CD4-positive, alpha-beta T cell treated with Interleukin-2 at 100 ng/mL for 4 hours (primary cell): ENCODE results near the gene HGF.
"Not testable (repeated sequence)": the region's sequence is repeated elsewhere in the genome, so short reads cannot be mapped to it uniquely, and the experiment has no call there.

Experiments used
- DNase-seq: peaks from one replicate; pipeline ENCODE4 v3.0.0-alpha.2; 2020; ENCODE audit warnings: low spot score

HGF gene

DNA sequence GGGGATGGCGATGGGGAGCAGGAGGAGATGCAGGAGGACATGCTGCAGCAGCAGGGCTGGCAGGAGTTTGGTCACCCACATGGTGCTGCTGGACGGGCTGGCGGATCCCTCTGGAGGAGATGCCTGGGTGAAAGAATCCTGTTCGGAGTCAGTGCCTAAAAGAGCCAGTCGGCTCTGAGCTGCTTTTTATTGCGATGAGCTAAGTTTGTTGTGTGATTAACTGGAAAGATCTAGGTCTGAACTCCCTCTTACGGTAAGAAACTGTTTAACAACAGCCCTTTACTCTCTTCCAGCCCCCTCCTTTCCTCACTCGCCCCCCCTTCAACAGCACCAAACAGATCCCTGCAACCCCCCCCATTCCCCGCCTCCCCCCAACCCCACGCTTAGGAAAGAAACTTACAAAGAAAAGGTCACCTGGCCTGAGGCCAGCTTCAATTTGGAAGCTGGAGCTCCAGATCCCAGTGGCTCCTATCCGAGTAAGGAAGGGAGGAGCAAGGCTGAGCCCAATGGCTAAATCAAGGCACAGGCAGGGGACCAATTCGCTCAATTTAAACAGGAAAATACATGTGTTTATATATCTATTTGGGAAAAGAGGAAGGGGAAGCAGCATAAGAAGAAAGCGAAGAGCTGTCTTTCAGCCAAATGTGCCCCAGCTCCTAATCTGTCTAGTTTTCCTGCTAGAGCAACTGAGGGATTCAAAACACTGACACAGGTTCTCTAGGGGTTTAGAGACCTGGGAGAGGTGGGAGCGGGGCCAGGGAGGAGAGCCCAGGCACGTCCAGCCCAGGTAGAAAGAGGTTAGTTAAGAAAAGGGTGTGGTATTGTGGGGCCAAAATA is at the start of gene HGF:
Gene HGF, minus strand, starts transcription at position 157 of the 837 bp plus-strand sequence. Its CDS starts 76 bp downstream, at position 81.
- no peak for DNase-seq

- no peak for DNase-seq
Observed at GRCh38 chr7:81816312-81816711, 46.5 kb upstream of the HGF start.

DNA sequence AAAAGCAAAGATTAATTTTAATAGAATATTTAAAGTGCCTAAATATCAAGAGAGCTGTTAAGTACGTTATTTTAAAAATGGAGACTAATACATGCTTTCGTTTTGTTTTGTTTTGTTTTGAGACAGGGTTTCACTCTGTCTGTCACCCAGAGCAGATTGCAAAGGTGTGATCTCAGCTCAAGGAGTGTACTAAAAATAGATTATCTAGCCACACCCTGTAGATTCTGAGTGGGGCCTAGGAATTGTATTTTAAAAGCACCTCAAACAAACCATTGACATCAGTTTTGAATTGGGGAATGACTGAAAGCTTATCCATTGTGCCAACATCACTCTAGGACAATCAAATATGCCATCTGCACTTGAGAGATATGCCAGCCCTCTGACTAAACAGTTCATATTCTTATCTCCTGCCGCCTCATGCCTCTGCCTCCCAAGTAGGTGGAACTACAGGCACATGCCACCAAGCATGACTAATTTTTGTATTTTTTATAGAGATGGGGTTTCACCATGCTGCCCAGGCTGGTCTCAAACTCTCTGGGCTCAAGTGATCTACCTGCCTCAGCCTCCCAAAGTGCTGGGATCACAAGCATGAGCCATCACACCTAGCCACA is 43.1 kb upstream of the HGF start:
- not testable (repeated sequence) for DNase-seq

DNA sequence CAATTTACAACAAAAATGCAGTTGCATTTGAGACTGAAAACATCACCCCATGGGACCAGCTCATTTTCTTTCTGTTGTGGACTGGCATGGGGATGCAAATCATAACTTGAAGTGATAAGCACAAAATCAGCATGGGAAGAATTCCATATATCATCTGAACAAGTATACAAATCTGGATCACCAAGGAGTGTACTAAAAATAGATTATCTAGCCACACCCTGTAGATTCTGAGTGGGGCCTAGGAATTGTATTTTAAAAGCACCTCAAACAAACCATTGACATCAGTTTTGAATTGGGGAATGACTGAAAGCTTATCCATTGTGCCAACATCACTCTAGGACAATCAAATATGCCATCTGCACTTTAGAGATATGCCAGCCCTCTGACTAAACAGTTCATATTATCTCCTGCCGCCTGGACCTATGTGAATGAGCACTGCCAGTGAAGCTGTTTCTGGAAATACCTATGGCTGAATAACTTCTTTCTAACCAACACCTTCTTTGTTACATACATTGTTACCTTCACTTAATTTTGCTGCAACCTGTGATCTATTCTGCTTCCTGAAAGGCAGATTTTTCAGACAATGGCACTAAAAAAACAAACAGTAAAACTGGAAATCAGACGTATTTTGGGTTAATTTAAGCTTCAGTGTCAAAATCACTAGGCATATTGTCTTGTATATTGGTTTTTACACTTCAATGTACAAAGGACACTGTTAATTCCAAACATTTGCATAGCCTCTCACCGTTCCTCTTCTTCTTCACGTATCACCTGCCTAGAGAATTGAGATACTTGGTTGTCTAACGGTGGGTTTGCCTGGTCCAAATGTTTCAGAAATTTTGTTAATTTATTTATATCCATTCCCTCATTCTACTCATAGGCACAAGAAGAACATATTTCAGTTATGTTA is 42.4 kb upstream of the HGF start:
- no peak for DNase-seq

GRCh38 chr7:81810476-81811155 is 40.8 kb upstream of the HGF start:
- DNase-seq = no peak

GRCh38 chr7:81808310-81808709 is 38.5 kb upstream of the HGF start:
- not testable (repeated sequence) for DNase-seq

DNA sequence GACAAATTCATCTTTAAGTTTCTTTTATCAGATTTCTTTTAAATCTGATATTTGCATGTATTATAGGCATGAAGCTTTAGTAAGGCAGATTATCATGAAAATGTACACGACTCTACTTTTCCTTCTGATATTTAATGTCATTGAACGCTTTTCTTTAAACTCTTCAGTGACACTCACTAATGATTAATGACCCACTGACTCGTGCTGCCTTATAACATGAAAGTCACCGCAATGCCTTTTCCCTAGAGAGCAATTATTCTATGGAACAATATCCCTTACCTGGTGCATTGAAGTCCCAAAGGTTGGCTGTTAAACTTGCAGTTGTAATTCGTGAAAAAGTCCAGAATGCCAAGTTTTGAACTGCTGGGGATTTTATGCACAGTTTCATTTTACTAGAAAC is 33.4 kb upstream of the HGF start:
- no peak for DNase-seq

DNA sequence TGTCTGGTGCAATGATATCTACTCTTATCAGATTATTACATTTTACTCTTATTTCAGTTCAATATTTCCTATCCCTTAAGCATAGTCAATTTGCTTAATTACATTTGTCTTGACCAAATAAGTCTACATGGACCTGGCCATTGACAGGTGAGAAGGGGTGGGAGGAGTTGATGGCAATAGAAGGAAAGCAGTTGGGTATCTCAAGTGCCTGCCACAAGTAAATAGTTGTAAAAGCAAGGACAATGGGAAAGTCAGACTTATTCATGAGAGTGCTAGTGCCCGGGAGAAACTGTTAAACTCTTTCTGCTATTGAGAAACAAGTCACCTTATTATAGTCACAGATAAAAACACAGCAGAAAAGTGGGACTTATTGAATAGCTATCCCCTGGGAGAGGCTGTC is 32.4 kb upstream of the HGF start:
- DNase-seq = no peak

- DNase-seq = no peak
Observed at GRCh38 chr7:81801532-81801931, 31.7 kb upstream of the HGF start.

GRCh38 chr7:81791568-81792518 is 22.0 kb upstream of the HGF start:
- no peak for DNase-seq

GRCh38 chr7:81790686-81791085 is 20.8 kb upstream of the HGF start:
- DNase-seq = no peak

DNA sequence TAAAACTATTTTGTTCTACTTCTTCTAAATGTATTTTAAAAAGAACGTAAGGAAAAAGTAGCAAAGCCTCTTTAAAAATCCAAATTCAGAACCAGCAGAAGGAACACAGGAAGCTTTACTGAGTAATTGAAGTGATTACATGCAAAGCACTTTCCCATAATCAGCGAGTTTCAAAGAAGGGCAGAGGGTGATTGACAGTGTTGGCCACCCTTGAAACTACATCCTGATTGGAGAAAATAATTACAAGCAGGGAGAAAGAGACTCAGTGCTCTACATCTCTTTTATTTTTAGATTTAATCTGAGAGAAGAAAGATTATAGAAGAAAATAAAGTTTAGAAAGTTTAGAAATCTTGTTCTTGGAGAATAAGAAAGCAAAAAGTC is 20.3 kb upstream of the HGF start:
- no peak for DNase-seq

- no peak for DNase-seq
Observed at GRCh38 chr7:81789406-81790119, 19.7 kb upstream of the HGF start.

GRCh38 chr7:81788246-81788645 is 18.4 kb upstream of the HGF start:
- no peak for DNase-seq

DNA sequence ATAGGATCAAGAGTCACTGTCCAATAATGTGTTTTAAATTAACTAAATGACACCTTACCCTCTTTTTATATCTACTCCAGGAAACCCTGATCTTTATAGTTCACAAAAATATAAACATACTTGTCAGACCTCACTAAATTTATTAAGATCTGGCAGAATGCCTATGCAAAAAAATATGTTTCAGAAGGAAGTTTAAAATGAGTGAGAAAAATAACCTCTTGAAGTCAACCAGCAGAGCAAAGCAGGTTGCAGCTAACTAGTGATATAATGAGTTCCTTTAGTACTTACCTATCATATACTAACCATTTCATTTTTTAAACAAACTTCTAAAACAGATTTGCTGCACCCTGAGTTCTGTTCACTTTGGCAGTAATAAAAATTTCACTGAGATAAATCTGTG is 14.0 kb upstream of the HGF start:
- no peak for DNase-seq

GRCh38 chr7:81780914-81781693 is 11.3 kb upstream of the HGF start:
- DNase-seq = no peak

- DNase-seq = no peak
Observed at GRCh38 chr7:81779706-81780105, 9.9 kb upstream of the HGF start.

- no peak for DNase-seq
Observed at GRCh38 chr7:81777697-81778096, 7.8 kb upstream of the HGF start.

- DNase-seq = no peak
Observed at GRCh38 chr7:81776948-81777630, 7.2 kb upstream of the HGF start.
